ENCODE data around the gene PPP1R27.
"Not testable (repeated sequence)": the region's sequence is repeated elsewhere in the genome, so short reads cannot be mapped to it uniquely, and the experiment has no call there.

Gene PPP1R27

GRCh38 chr17:81843713-81844326 is 9.0 kb upstream of the PPP1R27 start:
- DNase-seq (ENCODE audit: low read depth) = no peak
- TF ChIP-seq CTCF (conservative IDR thresholded peaks at IDR 0.05; ENCODE audit: low read depth, low read length) = no peak
- no peak overlapping the region for H3K4me3 ChIP-seq (ENCODE audit: low read length)

GRCh38 chr17:81842725-81843504 is 8.1 kb upstream of the PPP1R27 start:
- no peak for DNase-seq (ENCODE audit: low read depth)
- no peak overlapping the region for H3K4me3 ChIP-seq (ENCODE audit: low read length)

GRCh38 chr17:81842378-81842724 is 7.5 kb upstream of the PPP1R27 start:
- TF ChIP-seq CTCF (conservative IDR thresholded peaks at IDR 0.05; ENCODE audit: low read depth, low read length) = no peak
- no peak overlapping the region for H3K4me3 ChIP-seq (ENCODE audit: low read length)
- no peak for DNase-seq (ENCODE audit: low read depth)

More at GRCh38 chr17:81842725-81843504, 8.1 kb upstream of the PPP1R27 start:
- TF ChIP-seq CTCF (conservative IDR thresholded peaks at IDR 0.05; ENCODE audit: low read depth, low read length) = no peak

GRCh38 chr17:81841866-81842265 is 7.0 kb upstream of the PPP1R27 start:
- TF ChIP-seq CTCF (conservative IDR thresholded peaks at IDR 0.05; ENCODE audit: low read depth, low read length) = no peak

GRCh38 chr17:81840826-81841778 is 6.3 kb upstream of the PPP1R27 start:
- H3K4me3 ChIP-seq (ENCODE audit: low read length) = no peak overlapping the region
- no peak for TF ChIP-seq CTCF (conservative IDR thresholded peaks at IDR 0.05; ENCODE audit: low read depth, low read length)
- no peak for DNase-seq (ENCODE audit: low read depth)

More at GRCh38 chr17:81841866-81842265, 7.0 kb upstream of the PPP1R27 start:
- no peak for DNase-seq (ENCODE audit: low read depth)
- H3K4me3 ChIP-seq (ENCODE audit: low read length) = no peak overlapping the region

- H3K4me3 ChIP-seq (ENCODE audit: low read length); DNase-seq (ENCODE audit: low read depth): not testable (repeated sequence)
Measured at GRCh38 chr17:81840059-81840458, 5.2 kb upstream of the PPP1R27 start.

- no peak overlapping the region for H3K4me3 ChIP-seq (ENCODE audit: low read length)
- no peak for TF ChIP-seq CTCF (conservative IDR thresholded peaks at IDR 0.05; ENCODE audit: low read depth, low read length)
- DNase-seq (ENCODE audit: low read depth) = no peak
Measured at GRCh38 chr17:81839301-81839700, 4.5 kb upstream of the PPP1R27 start.
